Measurements from ENCODE around the gene MAPK9.
"Not testable (repeated sequence)": the region's sequence is repeated elsewhere in the genome, so short reads cannot be mapped to it uniquely, and the experiment has no call there.

MAPK9 gene

DNA sequence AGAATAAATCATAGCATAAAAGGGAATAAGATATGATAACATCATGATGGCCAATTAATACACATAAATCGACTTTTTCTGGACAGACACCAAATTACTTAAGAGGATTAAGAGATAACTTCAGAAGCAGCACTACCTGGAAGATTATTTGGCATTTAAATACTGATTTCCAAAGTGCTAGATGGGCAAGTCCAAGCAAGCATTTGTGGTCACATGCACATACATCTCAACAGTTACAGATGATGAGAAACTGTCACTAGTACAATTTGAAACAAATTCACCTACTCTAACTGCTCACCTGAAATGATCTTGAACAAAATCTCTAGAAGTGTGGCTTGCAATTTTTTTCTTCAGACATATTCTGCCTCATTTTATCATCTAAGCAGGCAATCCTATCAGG, 56.0 kb downstream of the MAPK9 start:
- DNase-seq (ENCODE audit: low read depth in 1 of 2, low spot score in 1 of 2) = no peak

DNA sequence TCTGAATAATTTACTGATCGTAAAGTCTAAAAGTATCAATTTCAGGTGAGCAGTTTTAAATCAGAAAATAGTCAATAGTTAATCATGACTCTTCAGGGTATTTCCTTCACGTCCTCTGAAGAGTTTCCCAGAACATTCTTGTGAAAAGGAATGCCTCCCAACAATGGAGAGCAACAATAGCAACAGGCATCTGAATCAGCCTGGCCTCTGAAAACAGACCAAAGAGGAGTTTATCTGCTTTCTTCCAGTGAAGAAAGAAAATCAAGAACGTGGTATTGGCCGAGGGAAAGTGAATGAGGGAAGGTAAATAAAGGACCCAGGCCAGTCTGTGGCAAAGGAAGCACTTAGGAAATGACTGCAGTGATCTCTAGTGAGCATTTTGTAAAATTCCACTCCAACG, 56.8 kb downstream of the MAPK9 start:
- DNase-seq (ENCODE audit: low read depth in 1 of 2, low spot score in 1 of 2) = no peak

DNA sequence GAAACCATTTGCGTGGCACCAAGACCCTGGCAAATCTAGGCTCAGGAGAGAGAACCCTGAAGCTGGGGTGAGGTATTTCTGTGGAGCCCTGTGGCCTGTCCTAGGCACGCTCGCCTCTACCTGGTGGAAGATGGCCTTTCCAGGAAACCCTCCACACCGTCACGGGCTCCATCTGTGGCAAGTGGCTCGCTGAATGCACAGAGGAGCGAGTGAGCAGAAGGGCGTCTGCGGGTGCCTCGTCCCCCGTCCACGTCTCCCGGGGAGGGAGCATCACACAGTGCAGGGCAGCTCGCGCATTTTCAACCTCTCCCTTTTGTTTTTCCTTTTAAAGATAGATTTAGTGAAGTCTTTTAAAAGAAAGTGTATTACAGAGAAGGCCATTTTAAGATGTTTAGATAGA, 57.6 kb downstream of the MAPK9 start:
- no peak for DNase-seq (ENCODE audit: low read depth in 1 of 2, low spot score in 1 of 2)

DNA sequence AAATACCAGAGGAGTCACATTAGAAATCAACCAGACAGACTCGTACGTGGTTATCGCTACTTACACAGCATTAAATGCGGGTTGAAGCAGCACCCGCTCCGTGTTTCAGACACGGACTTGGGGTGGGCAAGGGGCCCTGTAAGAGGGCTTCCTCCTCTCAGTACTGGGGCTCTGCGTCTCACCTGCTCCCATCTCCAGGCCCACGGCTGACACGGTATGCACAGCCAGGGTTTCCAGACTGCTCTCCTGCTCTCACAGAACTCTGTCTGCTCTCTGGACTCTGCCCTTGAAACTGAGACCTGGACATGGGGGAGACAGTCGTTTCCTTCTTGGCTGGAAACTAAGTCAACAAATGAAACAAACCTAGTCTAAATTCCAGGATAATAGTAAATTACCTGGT, 58.2 kb downstream of the MAPK9 start:
- DNase-seq (ENCODE audit: low read depth in 1 of 2, low spot score in 1 of 2) = no peak

DNA sequence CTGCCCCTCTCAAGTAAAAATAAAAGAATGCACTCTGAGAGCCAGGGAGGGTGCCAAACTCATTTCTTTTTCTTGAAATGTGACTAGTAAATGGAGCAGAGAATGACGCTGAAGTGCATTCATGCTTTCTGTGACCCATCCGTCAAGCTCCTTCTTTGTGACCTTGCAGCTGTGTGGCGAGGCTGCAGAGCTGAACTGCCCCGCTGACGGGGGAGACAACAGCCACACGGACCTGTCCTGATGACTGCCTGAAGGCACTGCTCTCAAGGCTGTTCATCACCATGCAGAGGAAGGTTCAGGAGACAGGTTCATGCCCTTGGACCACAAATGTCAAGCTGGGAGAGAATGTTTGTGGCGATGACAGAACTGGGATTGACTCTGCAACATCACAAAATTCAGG, 61.9 kb downstream of the MAPK9 start:
- DNase-seq (ENCODE audit: low read depth in 1 of 2, low spot score in 1 of 2) = no peak

DNA sequence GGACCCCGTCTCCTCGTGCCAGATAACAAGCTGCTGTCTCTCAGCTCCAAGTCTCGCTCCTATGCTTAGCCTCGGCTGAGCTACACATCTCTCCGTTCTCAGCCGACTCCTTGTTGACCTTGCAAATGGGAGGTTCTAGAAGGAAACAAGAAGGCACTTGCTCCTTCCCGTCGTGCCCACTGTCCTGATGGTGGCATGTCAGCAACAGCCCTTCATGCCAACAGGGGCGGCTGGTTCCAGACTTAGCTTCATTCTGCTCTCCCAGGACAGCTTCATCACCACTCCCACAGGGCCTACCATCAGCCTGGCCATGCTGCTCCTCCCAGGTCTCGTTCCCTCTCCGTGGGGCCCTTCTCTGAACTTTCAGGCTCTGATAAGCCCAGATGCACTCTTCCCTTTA, 69.8 kb downstream of the MAPK9 start:
- DNase-seq (ENCODE audit: low read depth in 1 of 2, low spot score in 1 of 2) = no peak

DNA sequence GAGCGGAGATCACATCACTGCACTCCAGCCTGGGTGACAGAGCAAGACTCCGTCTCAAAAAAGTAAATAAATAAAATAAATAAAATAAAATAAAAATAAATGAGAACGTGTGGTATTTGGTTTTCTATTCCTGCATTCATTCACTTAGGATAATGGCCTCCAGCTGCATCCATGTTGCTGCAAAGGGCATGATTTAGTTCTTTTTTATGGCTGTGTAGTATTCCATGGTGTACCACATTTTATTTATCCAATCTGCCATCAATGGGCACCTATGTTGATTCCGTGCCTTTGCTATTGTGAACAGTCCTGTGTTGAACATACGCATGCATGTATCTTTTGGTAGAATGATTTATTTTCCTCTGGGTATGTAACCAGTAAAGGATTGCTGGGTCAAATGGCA, 74.1 kb downstream of the MAPK9 start:
- DNase-seq (ENCODE audit: low read depth in 1 of 2, low spot score in 1 of 2) = no peak

DNA sequence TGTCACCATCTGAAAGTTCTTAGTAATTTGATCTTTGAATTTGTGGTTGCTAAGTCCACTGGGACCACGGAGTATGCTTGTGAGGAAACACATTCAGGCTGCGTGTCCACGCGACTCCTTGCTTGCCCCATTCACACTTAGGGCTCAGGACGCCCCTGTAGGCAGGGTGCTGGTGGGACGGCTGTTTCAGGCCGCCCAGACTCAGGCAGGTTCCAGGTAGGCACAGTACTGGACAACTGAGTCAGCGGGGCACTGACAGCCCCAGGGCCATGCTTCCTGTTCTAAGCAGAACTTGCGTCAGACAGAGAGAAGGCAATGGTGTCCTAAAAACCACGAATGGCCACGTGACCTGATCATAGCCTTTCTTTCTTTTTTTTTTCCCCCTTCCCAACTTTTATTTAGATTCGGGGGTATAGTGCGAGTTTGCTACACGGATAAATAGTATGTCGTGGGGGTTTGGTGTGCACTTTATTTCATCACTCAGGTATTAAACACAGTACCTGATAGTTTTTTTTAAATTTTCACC, 75.2 kb downstream of the MAPK9 start:
- no peak for DNase-seq (ENCODE audit: low read depth in 1 of 2, low spot score in 1 of 2)

DNA sequence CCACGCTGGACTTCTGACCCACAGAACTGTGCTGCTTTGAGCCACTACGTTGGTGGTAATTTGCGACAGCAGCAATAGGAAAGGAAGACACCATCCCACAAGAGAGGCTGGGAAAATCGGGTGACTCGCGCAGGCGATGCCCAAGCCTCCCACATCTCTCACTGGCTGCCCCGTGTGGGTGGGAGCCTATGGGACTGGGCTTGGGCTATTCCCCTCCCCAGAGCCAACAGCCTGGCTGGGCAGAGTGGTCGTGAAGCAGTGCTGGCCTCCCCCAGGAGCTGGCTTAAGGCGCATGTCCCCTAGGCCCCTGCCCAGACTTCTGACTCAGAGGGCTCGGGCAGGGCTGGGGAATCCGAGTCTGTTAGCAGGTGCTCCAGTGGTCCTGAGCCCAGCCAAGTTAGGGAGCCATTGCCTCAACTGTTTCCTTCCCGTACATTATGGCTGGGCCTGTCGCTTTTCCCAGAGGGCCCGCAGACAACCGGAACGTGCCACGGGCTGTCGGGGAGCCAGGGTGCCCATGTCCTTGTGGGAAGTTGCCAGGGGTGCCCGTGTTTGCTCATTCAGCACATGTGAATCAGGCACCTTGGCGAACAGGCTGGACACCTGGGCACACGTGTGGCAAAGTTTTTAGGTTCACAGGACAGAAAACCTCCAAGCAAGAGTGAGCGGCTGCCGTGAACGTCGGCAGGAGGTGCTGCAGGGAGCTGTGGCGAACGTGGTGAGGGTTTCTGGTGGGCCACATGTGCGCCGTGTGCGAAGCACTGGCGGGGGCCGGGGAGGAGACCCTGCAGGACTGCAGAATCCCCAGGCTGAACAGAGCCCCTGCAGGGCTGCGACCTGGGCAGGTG, 75.9 kb downstream of the MAPK9 start:
- DNase-seq (ENCODE audit: low read depth in 1 of 2, low spot score in 1 of 2) = no peak

DNA sequence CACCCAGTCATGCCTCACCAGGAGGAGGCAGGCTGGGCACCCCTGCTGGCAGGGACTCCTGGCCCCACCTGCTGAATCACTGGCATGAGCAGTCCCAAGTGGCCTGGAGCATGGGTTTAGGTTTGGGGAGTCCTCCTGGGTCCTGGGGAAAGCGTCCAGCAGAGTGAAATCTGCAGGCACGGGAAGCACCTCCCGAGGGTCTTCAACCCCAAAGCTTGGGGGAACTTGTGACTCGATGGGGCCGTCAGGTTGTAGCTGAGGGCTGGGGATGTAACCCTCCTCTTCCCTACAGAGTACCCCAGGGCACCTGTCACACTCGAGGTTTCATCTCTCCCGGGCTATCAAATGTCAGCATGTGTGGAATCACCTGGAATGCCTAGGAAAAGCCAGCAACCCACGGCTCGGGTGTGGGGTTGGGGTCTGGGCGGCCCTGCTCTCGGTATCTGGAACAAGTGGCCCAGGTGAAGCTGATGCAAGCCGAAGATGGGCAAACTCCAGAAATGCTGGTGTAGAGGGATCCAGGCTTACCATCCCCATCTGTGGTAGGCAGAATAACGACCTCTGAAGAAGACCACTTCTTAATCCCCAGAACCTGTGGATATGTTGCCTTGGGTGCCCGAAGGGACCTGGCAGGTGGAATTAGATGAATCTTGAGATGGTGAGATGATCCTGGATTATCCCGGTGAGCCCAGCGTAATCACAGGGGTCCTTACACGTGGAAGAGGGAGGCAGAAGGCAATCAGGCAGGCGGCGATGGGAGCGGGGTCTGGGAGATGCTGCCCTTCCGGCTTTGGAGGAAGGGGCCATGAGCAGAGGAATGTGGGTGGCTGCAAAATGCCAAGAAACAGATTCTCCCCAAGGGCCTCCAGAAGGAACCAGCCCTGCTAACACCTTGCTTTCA, 76.8 kb downstream of the MAPK9 start:
- no peak for DNase-seq (ENCODE audit: low read depth in 1 of 2, low spot score in 1 of 2)

DNA sequence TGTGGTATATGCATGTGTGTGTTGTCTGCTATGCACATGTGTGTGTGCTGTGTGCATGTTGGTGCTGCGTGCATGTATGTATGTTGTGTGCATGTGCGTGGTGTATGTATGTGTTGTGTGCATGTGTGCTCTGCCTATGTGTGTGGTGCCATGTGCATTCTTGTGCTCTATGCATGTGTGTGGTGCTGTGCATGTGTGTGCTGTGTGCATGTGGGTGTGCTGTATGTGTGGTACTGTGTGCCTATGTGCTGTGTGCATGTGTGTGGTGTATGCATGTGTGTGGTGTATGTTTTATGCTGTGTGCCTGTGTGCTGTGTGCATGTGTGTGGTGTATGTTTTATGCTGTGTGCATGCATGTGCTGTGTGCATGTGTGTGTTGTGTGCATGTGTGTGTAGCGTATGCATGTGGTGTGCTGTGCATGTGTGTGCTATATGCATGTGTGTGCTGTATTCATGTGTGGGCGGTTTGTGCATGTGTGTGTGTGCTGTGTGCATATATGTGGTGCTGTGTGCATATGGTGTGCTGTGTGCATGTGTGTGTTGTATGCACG, 78.2 kb downstream of the MAPK9 start:
- DNase-seq (ENCODE audit: low read depth in 1 of 2, low spot score in 1 of 2) = no peak

DNA sequence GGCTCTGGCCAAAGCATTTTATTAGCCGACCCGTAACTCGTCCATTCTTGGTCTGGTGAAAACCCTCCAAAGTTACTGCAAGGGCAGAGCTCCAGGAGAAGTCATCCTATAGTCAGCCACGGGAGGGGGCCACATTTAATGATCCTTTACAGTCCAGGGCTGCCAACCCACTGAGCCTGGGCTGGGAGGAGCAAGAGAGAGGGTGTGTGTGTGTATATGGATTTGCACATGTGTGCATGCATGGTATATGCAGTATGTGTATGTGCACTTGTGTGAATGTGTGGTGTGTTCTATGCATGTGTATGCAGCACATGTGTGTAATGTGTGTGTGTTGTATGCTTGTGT, 78.7 kb downstream of the MAPK9 start:
- no peak for DNase-seq (ENCODE audit: low read depth in 1 of 2, low spot score in 1 of 2)

DNA sequence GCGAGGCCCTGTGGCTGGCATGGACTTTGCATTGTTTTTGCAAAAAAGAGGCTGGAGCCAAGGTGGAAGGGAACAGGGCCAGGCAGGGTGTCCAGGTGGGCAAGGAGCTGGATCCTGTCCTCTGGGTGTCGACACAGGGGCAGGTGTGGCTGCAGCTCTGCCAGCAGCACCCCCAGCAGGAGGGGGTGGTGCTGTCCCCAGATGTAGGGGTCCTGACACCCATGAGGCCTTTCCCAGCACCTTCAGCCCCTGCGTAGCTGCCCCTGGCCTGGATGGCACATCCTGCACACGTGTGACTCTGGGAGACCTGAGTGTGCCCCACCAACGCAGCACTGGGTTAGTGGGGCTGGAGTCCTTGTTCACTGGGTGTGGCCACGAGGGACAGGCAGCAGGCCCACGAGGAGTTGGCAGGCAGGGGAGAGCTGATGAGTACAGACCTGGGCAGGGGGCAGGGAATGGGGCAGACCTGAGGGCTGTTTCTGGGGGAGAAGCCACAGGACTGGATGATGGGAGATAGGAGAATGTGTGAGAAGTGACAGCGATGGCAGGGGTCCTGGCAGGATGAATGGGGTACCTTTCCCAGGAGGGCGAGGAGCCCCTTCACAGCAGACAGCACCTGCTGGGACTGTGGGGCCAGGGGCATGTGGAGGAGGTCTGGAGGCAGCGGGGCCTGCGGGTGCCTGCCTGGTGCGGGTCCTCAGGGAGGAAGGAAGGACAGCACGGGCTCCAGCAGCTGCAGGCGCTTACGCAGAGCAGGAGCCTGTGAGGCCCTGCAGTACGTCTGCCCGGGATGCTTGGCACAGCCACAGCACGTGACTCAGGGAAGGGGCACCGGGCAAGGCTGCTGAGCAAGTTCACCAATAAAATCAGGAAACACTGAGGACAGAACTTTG, 79.3 kb downstream of the MAPK9 start:
- DNase-seq (ENCODE audit: low read depth in 1 of 2, low spot score in 1 of 2) = no peak

DNA sequence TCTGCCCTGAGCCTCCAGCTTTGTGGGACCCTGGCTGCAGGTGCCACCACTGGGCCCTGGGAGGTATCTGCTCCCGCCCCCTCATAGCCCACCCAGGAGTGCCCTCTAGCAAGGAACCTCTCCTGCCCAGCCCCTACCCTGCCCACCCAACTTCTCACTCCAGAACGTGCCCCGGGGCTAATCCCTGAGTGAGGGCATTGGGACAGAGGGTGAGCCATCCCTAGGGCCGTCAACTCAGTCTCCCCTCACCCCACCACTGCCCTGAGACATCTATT, 80.2 kb downstream of the MAPK9 start:
- no peak for DNase-seq (ENCODE audit: low read depth in 1 of 2, low spot score in 1 of 2)

DNA sequence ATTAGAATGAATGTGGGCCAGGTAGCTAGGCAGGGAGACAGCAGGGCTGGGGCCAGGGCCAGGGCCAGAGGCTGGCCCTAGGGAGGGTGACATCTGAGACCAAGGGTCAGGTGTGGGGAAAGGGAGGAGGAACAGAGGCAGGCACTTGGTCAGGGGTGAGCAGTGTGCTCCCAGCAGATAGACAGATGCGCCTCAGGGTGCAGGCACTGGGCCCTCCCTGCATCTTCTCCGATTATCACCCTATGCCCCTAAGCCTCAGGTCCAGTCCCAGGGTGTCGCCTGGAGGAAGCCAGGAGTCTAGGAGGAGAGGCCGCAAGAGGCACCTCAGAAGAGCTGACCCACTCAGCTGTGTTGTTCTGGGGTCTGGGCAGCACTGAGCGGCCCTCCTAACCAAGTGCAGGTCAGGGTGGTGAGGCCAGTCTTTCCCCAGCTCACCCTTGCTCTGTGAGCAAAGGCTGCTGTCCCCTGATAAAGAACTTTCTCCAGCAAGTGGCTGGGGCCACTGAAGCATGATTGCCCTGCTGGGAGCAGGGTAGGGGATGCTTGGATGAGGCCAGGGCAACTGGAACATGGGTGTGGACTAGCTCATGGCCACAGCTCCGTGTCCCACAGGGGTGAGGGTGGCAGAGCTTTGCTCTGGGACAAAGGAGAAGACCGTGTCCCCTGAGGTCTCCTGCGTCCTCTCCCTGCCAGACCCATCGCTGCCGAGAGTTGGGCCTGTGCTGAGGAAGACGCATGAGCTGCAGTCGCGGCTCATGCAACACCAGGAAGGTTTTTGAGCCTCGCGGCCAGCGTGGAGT, 80.7 kb downstream of the MAPK9 start:
- no peak for DNase-seq (ENCODE audit: low read depth in 1 of 2, low spot score in 1 of 2)

DNA sequence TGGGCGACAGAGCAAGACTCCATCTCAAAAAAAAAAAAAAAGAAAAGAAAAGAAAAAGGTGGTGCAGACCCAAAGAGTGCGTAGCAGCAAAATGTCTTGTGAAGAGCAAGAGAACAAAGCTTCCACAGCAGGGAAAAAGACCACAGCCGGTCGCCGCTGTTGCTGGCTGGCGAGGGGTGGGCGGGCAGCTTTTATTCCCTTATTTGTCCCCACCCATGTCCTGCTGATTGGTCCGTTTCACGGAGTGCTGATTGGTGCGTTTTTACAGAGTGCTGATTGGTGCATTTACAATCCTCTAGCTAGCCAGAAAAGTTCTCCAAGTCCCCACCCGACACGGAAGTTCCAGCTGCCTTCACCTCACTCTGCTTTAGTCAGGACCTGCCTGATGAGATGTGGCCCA, 81.8 kb downstream of the MAPK9 start:
- DNase-seq (ENCODE audit: low read depth in 1 of 2, low spot score in 1 of 2) = not testable (repeated sequence)

DNA sequence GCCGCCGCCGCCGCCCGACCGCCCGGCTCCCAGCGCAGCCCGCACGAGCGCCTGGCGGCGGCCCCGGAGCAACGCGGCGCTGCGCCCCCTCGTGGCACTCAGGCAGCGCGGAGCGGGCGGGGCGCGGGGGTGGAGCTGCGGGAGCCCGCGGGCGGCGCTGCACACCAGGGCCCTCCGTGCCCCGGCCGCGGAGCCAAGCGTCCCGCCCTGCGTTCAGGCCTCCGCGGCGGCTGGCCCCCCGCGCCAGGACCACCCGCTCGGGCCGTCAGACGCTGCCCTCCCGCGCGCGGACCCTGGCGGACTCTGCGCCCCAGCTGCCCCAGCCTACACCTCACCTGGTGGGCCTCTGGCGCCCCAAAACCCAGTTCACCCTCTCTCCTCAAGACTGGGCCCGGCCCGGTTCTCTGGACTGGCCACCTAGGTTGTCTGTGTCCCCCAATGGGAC, 82.7 kb downstream of the MAPK9 start, which contains the start of gene RASGEF1C:
Gene RASGEF1C, minus strand, starts transcription at position 75 of the 445 bp plus-strand sequence. CDS start 71,159 bp downstream, outside the sequence.
- peak in 1 of 2 donors; percentile 25 for DNase-seq (ENCODE audit: low read depth in 1 of 2, low spot score in 1 of 2)

DNA sequence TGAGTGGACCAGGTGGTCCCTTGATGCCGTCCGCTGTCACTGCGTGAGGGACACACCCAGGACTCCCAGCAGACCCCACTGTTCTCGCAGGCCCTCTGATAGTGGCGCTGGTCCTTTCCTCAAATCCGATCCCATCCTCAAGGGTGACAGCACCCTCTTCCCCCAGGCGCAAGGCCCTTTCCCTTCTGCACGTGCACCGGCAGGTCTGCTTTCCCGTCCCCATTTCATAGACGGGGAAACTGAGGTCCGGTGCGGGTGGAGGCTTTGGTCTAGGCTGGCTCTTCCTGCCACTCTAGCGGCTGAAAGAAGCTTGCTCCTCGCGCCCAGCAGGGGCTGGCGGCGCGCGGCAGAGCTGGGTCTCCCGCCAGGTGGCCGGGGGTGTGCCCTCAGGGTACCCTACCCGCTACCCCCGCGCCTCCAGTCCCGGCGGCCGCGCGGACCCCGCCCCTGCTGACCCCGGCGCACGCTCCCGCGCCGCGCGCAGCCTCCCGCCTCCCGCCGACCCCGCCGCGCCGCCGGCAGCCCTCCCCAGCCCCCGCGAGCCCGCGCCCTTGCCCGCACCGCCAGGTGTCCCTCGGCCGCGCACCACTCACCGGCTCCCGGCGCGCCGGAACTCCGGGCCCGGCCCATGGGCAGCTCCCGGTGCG, 83.3 kb downstream of the MAPK9 start:
- DNase-seq (ENCODE audit: low read depth in 1 of 2, low spot score in 1 of 2) = no peak

DNA sequence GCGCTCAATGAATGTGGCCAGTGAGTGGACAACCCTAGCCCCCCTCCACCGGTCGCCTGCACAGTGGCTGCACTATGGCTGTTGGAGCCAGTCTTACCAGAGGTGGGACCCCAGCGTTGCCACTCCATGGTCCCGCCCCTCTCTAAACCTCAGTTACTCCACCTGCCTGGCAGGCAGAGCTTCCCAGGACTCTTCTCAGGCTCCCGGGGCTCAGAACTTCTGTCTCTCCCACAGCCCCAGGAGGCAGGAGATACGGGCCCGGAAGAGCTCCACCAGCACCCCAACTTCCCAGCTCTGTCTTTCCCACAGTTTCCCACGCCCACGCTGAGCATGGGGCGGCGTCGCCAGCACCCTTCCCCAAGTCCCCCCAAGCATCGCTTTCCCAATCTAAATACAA, 83.8 kb downstream of the MAPK9 start:
- no peak for DNase-seq (ENCODE audit: low read depth in 1 of 2, low spot score in 1 of 2)

DNA sequence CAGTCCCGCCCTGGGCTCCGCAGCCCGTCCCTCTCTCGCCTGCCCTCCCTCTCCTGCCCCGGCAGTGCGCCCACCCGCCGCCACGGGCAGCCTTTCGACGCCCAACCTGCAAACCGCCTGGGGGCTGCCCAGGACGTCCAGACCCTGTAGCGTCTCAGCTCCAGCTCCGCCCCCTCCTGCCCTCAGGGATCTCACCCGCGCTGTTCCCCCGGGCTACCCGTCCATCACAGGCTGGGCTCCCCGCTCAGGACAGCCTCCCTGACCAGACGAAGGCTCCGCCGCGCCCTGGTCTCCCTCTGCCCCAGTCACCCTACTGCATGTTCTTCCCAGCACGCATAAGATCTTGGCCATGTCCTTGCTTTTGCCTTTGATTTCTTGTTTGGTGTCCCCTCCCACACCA, 84.3 kb downstream of the MAPK9 start:
- no peak for DNase-seq (ENCODE audit: low read depth in 1 of 2, low spot score in 1 of 2)
